HG03280 (cell line): ENCODE data around the gene PAX6.

ENCODE experiments used
- ATAC-seq: cut with Tn5 transposase; IDR thresholded peaks from one replicate; pipeline ENCODE4 v1.9.1; 2021; ENCODE audit warnings: mild to moderate bottlenecking, moderate library complexity; ENCODE audit not compliant: unreplicated experiment

The PAX6 gene

DNA sequence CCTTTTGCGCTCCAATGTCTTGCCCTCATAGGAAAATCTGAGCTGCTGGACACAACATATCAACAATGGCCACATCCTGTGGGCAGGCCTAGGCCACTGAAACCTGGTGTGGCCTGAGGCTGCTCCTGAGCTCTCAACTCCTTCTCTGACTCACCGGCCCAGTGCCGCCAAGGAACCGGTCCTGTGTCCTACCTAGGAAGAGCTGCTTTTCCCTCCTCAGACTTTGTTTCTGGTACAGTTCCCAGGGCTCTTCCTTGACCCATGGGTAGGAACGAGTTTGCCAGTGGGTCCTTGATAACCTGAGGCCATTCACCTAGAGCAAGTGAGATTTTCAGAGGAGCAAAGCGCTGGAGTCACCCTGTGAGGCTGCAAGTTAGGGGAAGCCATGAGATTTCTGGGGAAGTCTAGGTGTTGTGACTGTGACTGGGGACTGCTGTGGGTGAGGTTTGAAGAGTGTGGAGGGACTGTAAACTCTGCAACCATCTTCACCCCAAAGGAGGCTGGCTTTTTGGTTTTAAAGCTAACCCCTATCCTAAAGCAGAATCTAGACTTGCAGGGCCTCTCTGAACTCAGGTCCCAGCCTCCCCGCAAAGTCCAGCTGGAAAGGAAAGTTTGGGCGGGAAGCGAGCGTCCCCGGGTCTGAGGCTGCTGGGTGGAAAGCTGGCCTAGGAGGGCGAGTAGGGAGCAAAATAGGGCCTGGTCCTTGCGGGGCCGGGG lies 12.0 kb upstream of the PAX6 start:
- ATAC-seq, result no peak

DNA sequence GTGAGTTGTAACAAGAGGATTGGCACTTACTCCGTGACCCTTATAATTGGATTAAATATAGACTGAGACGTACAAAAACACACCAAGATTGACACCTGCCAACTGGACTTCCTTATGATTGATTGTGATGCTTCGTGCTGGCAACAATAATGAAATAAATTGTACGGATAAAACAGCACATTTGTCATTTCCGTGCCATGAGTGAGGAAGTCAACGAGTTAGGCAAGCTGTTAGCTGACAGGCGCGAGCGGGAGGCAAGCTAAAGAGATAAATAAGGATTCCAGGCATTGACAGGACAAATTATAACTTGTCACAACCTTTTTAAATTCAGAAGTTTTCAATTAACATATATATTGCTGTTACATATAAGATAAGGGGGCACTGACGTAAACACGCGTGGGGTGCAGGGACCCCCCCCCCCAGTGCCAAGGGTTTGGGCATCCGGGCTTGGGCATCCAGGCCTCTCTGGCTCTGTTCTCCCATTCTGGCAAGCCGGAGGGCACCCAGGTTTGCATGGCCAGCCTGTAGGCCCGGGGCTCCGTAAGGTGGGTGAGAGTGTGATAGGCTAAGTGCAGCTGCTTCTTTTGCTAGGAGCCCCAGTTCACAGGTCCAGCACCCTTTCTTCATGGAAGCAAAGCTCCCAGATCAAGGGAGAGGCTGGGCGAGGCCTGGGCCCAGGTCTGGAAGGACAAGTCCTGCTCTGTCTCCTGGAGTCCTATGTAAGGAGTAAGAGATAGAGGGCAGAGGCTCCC lies 11.2 kb upstream of the PAX6 start:
- no peak for ATAC-seq

DNA sequence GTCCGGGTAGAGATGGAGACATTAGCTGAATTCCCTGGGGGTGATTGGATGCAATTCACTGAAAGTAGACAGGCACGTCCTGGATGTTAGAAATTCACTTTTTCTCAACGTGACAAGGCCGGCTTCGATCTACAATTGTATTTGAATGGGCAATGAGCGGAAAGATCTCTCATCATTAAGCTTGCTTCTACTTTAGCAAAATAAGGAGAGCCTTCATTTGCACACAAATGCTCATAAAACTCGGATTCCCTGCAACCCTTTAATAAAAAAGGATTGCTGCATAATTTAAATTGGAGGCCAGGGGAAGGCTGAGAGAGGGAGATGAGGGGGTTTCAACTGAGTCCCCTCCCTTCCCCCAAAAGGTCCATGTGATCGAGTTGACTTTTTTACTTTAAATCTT lies 10.6 kb upstream of the PAX6 start:
- no peak for ATAC-seq

DNA sequence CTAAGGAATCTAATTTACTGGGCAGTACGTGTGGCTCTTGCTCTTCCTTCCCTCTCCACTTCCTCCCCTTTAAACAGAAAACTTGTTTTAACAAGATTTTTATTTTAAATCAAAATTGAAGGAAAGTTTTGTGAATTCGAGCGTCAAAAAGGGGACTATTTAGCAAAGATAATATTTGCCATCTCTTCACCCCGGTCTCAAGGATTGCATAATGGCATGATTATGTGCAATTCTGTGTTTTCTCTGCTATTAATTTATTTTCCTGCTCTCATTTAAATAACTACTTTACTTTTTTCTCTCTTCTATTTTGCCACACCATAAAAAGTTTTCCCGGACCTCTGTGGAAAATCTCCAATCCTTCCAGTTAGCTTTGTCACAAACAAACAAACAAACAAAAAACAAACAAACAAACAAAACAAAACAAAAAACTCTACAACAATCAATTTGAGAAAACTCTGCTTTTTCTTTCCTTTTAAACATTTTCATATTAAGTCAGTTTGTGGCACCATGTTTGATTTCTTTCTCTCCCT lies 10.2 kb upstream of the PAX6 start:
- ATAC-seq, result no peak

DNA sequence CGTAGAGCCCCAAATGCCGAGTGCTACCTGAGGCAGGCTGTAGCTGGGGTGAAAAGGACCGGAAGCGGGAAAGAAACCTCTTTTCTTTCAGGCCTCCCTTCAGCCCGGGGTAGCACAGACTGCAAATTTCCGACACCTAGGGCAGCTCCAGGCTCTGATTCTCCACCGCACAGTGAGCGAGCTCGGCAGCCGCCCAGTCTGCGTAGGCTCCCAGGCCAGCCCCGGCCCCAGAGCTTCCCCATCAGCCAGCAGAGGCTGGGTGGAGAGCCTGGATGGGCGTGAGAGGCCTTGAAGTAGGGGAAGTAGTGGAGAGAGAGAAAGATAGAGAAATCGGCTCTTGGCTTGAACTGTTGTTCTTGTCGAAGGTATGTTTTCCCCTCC lies 9.3 kb upstream of the PAX6 start:
- no peak for ATAC-seq

DNA sequence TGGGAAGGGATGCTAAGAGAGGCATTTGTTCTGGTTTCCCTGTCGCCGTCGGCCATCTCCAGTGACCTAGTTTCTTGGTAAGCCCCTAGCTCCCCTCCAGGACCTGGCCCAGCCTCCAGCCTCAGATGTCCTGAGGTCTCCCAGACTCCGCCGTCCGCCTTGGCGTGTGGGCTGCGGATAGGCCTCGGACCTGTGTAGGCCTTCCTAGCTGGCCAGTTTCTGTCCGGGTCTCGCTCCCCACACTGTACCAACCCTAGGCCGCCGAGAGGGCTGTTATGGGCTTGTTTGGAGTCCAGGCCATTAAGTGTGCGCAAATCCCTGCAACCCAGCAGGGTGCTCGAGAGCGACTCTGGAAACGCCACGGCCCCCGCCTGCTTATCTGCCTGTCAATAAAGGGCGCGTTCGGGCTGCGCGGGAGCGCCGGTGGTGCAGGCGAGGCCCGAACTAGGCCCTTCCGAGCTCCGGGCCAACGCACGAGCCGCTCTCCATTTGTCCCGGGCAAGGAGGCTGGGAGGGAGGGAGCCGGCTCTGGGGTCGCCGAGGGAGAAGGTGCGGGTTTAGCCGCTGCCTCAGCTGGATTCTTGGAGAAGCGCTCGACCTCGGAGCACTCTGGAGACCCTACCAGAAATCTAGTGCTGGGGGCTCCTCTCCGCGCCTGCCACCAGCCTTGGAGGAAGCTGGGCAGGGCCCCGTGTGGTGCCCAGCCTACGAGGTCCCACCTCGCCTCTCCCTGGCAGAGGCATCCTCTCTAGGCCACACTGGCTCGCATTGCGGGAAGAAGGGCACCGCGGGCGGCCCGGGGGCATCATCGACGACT lies 8.7 kb upstream of the PAX6 start:
- ATAC-seq, result no peak

DNA sequence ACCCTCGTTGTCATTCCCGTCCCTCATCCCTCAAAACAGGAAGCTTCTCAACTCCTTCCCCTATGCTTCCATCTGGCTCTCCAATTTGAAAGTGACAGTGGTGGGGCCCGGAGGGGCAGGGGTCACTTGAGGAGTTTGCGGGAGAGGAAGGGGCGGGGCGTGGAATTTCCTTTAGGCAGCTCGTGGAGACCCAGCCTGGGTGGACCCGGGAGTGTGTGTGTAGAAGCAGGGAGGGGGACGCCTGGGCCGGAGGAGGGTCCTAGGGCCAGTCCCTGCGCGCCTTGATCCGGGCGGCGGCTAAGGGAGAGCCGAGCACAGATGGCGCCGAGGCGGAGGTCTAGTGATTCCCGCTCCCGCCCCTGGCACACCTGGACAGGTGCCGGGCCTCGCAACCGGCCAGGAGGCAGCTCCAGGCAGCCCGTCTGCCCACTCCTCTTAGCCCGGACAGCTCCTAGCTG lies 7.8 kb upstream of the PAX6 start:
- no peak for ATAC-seq

DNA sequence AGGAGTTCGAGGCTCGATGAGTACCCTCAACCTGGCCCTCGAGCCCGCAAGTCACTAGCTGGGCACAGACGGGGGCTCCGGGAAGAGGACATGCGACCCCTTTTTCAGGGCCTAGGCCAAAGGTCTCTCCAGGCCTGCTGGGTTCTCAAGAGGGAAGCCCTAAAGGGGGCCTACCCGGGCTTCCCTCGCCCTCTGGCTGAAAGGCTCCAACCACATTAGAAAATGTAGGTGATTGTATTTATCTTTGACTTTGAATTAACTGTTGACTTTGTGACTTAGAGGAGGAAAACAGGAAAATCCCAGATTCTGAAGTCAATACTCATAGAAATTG lies 7.3 kb upstream of the PAX6 start:
- no peak for ATAC-seq

DNA sequence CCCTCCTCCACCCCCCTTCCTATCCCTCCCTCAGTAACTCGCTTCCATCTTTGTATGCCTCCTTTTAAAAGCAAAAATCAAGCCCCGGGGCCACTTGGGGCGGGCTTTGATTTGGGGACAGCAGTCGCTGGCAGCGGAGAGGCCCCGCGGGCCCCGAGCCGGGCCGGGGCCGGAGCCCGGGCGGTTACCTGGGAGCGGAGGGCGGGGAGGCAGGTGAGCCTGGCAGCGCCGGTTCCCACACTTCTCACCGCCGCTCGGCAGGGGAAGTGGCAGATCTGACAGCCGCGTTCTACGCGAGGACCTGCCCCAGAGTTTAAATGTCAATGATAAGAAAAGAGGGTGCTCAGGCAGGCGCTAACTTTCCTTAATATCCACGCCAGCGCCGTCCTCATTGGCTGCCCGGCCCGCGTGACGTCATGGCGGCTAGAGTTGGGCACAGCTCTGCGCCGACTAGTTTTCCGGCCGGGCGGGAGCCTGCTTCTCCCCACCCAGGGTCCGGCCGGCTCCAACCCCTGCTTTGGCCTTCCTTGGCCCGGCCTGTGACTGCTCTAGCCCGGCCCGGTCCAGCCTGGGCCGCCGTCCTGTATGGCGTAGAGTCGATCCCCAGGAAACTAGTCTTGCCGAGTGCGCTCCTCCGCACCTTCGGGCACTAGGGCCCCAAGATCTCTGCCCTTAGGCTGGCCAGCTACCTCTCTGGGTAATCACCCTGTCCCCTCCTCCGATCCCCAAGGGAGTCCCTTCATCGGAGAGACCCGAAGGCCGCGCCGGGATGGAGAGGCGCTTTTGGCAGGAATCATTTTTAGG lies 6.7 kb upstream of the PAX6 start:
- ATAC-seq, result no peak

DNA sequence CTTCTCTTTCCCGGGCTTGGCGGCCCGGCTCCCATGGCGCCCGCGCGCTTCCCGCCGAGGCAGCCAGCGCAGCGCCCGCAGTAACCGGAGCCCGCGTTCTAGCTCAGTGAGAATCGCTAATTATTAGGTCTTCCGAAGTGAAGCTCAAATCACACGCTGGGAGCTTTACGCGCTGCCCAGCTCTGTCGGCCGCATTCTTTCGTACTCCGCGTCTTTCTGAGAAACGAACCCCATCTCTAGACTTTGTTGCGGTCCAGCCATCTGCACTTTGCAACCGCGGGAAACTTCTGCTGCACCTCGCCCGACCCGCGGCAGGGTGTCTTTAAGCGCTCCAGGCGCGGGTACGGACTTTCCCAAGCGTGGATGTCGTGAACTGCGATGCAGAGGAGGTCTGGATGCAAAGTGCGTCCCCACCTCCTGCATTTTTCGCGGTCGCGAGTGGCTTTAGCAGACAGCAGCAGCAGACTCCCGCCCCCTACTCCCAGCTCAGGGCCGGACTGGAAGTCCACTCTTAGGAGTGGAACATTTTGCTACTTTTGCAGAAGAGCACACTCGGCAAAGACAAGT lies 6.0 kb upstream of the PAX6 start:
- ATAC-seq, result no peak

DNA sequence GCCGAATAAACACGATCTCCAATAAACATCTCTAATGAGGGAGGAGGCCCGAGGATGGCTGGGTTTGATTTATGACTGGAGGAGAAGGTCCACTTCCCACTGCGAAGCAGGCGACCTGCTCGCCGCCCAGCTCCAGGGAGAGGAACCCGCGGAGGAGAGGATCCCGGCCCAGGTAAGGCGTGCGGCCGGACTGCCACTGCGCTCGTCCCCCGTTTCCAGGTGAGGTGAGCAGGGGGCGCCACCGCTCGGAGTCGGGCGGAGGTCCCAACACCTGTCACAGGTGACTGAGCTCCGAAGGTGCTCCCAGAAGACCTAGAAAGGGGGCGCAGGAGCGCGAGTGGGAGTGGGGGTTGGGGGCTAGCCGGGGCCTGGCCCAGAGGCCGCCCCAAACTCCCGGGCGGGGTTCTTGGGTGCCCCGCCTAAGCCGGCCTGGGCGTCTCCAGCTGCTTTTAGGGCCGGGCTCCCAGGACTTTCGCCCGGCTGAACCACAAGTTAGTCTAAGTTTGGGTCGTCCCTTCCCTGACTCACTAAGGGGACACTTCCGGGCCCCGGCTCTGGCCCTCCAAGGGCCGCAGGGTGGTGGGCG lies 5.4 kb upstream of the PAX6 start:
- ATAC-seq, result no peak

DNA sequence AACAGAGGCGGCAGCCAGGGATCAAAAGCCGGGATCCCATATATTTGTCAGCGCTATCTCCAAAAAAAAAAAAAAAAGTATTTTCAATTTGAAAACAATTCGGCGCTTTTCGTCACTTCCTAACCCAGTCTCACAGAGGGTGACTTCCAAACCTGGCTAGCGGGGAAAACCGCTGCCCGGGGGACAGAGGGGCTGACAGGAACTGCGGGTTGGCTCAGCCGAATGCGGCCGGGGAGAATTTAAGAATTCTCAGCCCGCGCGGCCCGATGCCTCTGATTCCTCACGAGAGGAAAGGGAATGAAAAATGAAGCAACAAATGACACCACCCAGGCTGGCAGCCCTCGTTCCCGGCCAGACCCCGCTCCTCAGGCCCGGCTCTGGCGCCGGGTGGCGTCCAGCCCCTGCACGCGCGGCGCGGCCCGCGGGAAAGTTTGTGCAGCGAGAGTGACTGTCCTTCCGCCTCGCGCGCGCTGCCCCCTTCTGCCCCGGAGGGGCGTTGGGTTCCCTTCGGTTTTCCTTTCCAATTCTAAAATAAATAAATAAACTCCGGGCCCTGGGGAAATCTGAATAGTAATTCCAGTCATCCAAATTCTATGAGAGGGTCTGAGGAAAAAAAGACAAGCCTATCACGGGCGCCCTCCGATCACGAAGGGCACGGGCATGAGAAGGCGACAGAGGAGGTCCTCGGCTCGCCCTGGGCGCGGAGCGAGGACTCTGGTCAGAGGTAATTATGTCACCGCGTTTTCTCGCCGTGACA lies 4.8 kb upstream of the PAX6 start:
- ATAC-seq, result no peak

DNA sequence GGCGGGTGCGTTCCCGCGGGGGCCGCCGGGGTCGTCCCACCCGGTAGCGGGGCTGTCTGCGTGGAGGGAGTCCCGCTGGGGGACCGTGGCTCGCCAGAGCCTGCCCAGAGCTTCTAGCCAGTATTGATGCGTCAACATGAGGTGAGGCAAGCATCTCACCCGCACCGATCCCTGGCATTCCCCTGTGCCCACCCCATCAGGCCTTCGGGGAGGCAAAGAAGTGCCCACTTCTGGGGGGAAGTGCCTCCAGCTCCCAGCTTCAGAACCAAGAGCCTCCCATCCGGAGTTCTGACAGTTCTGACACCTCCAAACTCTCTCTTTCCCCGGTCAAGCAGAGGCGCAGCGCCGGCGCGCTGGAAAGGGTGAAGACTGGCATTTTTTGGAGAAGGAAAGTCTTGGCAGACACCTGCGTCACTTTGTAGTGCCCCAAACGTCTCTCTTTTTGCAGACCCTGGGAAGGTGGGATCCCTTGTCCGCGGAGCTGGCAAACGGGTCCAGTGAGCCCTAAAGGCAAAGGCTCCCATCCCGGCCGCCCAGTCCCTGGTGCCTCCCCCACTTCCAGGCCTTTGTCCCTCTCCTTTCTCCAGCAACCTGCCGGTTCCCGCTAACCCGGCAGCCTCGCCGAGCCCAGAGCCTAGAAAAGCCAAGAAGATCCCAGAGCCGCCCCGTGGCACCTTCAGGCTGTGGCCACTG lies 3.2 kb upstream of the PAX6 start:
- no peak for ATAC-seq

DNA sequence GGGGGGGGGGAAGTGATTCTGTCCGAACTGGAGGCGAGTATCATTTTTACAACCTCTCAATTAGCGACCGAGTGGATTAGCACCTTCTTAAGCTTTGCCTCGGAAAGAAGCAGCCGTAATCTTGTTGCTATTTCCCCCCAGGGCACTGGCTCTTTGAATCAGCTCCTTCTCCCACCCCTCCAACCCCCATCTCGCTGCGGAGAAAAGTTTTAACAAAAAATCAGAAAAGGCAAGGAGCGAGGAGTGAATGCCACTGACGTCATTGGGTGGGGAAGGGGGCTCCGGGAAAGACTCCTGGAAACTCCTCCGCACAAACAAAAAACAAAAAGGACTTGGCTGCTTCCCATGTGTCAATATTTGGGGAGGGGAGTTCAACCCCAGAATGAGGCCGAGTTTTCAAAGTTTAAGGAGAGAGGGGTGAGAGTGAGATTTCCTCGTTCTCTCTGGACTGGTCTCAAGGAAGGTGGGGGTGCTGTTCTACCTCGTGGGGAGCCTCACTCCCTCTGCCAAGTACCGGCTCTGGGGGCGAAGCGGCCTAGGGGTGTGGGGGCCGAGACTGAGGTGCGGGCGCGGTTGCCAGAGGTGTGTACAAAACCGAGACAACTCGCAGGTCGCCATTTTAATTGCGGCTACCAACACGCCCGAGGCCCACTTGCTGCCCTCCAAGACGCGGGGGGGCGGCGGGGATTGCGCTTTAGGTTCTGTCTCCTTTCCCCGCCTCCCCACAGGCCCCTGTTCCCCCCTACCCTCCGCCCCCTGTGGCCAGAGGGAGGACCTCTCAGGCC lies 2.5 kb upstream of the PAX6 start:
- no peak for ATAC-seq

DNA sequence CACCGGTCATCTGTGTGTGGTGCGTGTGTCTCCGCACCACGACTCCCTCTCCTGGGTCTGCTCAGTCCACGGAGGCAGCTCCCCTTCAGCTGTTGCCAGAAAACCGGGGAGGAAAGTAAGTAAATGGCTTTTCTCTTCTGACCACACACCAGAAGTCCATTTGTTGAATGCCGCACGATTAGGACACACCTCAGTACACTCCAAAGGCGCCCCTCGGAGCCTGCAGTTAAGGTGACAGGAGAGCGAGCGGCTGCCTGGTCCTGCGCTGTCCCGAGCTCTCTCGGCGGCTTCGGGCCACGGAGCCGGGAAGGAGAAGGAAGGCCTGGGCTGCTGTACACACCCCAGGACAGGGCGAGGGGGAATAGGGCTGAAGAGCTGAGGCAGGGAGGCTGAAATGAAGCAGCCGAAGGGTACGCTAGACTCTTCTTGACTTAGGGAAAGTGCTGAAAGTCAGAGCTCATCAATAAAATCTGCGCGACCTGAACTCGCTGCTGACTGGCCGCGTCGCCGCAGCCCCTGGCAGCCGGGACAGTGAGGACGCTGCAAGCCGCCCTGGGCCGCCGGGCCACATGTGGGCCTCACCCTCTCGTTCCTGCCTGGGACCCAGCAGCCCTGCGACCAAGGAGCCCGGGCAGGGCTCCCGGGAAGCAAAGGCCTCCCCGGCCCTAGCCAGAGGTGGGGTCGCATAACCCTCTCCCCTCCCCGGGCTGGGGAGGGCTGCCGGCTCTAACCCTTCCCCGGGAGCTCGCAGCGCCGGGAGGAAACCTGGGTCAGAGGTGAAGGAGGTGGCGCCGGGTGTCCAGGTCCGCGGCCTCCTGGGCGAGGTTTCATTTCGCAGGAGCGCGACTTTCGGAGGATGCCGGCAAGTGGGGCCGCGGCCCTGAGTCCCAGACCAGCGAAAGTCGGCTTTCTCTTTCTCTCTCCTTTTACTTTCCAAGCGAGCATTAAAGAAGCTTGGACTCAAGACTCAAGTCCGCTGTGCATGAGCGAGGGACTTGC lies 1.6 kb upstream of the PAX6 start:
- no peak for ATAC-seq

DNA sequence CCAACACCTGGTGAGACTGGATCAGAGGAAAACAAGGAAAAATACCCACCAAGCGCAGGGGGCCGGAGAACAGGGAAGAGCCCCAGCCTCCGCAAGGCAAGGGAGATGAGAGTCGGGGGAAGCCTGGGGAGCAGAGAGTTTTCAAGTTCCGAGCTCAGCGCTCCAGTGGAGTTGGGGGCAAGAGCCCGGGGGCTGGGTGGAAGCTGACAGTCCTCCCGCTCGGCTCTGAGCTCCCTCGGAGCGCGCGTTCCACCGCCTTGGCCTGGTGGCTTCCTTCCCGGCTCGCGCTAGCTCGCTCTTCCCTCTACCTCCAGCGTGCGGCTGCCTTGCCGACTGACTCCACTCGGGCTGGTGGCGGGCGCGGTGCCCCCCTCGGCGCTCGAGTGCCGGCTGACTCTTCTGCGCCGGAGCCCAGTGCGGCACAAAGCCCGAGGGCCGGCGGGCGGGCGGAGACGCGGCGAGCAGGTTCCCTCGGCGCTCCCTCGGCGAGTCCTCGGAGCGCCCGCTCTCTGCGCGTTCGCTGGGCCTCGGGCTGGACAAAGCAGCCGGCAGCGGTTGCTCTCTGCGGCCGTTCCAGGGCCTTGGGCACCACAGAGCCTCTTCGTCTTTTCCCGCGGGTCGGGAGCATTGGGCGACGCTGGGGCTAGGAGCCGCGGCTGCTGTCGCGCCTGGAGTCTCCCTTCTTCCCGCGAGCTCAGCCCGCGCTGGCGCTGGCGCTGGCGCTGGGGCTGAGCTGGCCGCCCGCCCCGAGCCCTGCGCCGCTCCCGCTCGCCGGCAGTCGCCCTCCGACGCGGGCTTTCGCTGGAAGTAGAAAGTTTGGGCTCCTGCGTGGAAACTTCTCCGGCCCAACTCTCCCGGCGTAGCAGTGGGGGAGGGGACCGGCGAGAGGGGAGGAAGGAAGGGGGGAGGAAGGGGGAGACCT lies 1.0 kb downstream of the PAX6 start:
- no peak for ATAC-seq
